KMS-11 (cell line): ENCODE data around the gene ZDHHC12.

Experiments used
- H2AFZ ChIP-seq: fragments of 200-600 bp; sonication (generic); 2 replicates; pipeline ENCODE4 v1.6.1; 2016; ENCODE audit warnings: antibody characterized with exemption, mixed run types, low read depth
- H3K27ac ChIP-seq: fragments of 200-600 bp; sonication (generic); 2 replicates; pipeline ENCODE4 v1.6.1; 2016; ENCODE audit warnings: mild to moderate bottlenecking, mixed run types
- H3K27me3 ChIP-seq: fragments of 200-600 bp; sonication (generic); 2 replicates; pipeline ENCODE4 v1.6.1; 2017; ENCODE audit warnings: mild to moderate bottlenecking, low read depth, mixed run types, moderate library complexity; ENCODE audit not compliant: insufficient read depth
- H3K36me3 ChIP-seq: fragments of 200-600 bp; sonication (generic); 2 replicates; pipeline ENCODE4 v1.6.1; 2017; ENCODE audit warnings: mild to moderate bottlenecking, mixed run types; ENCODE audit not compliant: insufficient read depth
- H3K4me1 ChIP-seq: fragments of 200-600 bp; sonication (generic); 2 replicates; pipeline ENCODE4 v1.6.1; 2016; ENCODE audit warnings: mild to moderate bottlenecking, low read depth, mixed run types; ENCODE audit not compliant: poor library complexity, severe bottlenecking
- H3K4me2 ChIP-seq: fragments of 200-600 bp; sonication (generic); 2 replicates; pipeline ENCODE4 v1.7.0; 2016; ENCODE audit warnings: mild to moderate bottlenecking, mixed run types
- H3K4me3 ChIP-seq: fragments of 200-600 bp; sonication (generic); IDR thresholded peaks from 2 replicates; pipeline ENCODE4 v1.6.1; 2017; ENCODE audit warnings: low read depth, low read length, mixed read lengths; ENCODE audit not compliant: insufficient read depth
- H3K79me2 ChIP-seq: fragments of 200-600 bp; sonication (generic); 2 replicates; pipeline ENCODE4 v1.6.1; 2016; ENCODE audit warnings: low read depth, mixed run types; ENCODE audit not compliant: insufficient read depth
- H3K9ac ChIP-seq: fragments of 200-600 bp; sonication (generic); 2 replicates; pipeline ENCODE4 v1.6.1; 2016; ENCODE audit warnings: mild to moderate bottlenecking, mixed run types
- H4K20me1 ChIP-seq: fragments of 200-600 bp; sonication (generic); 2 replicates; pipeline ENCODE4 v1.6.1; 2016; ENCODE audit warnings: mild to moderate bottlenecking, mixed run types; ENCODE audit not compliant: insufficient read depth
- TF ChIP-seq, protein P1 (sequence below): fragments of 200-600 bp; sonication (generic); conservative IDR thresholded peaks from 2 replicates; pipeline ENCODE4 v1.6.1; 2017; ENCODE audit warnings: low read depth, mild to moderate bottlenecking, antibody characterized with exemption, low read length, moderate library complexity, mixed read lengths

ZDHHC12 gene

DNA sequence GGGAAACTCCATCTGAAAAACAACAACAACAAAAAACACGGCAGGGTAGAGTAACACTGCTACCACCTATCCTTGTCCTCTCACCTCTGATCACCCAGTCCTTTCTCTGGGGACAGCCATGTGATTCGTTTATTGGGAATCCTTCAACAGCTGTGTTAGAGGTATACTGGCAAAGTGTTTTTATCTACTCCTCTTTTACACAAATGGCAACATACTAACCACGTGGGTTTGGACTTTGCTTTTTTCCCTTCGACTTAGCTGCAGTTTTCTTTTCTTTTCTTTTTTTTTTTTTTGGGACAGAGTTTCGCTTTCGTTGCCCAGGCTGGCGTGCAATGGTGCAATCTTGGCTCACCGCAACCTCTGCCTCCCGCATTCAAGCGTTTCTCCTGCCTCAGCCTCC, 46.1 kb downstream of the ZDHHC12 start:
- H3K79me2 ChIP-seq = peaks cover 7% of the 10 kb centered on the region; the same call in 1 of the 2 replicates
- H3K4me3 ChIP-seq = no peak overlapping the region
- H3K36me3 ChIP-seq = no peaks in the 10 kb centered on the region
- no peak overlapping the region for H2AFZ ChIP-seq
- H4K20me1 ChIP-seq = no peaks in the 10 kb centered on the region
- no peak overlapping the region for H3K27ac ChIP-seq
- H3K27me3 ChIP-seq = no peaks in the 10 kb centered on the region
- no peak overlapping the region for H3K9ac ChIP-seq
- no peak overlapping the region for H3K4me2 ChIP-seq
- peaks cover 7% of the 10 kb centered on the region for H3K4me1 ChIP-seq
- TF ChIP-seq, protein P1, sequence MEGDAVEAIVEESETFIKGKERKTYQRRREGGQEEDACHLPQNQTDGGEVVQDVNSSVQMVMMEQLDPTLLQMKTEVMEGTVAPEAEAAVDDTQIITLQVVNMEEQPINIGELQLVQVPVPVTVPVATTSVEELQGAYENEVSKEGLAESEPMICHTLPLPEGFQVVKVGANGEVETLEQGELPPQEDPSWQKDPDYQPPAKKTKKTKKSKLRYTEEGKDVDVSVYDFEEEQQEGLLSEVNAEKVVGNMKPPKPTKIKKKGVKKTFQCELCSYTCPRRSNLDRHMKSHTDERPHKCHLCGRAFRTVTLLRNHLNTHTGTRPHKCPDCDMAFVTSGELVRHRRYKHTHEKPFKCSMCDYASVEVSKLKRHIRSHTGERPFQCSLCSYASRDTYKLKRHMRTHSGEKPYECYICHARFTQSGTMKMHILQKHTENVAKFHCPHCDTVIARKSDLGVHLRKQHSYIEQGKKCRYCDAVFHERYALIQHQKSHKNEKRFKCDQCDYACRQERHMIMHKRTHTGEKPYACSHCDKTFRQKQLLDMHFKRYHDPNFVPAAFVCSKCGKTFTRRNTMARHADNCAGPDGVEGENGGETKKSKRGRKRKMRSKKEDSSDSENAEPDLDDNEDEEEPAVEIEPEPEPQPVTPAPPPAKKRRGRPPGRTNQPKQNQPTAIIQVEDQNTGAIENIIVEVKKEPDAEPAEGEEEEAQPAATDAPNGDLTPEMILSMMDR = no peak

DNA sequence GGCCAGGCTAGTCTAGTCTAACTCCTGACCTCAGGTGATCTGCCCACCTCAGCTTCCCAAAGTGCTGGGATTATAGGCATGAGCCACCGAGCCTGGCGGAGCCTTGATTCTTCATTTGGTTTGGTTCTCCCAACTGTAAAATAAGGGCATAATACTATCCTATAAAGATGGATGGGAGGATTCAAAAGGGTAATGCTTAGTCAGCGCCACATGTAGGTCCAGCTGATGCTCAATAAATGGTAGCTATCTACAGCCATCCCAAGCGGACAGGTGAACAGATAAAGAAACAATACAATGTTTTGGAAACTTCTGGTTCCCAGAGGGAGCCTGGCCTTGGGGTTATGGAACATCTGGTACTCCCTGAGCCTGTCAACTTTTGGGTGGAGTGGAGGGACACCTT, 48.5 kb downstream of the ZDHHC12 start:
- Histone ChIP-seq H3K79me2 (no peaks in the 10 kb centered on the region), H3K36me3 (no peaks in the 10 kb centered on the region), H3K27me3 (no peaks in the 10 kb centered on the region), H4K20me1 (no peaks in the 10 kb centered on the region), H3K9ac (no peak overlapping the region), H3K4me1 (no peaks in the 10 kb centered on the region), H3K4me2 (no peak overlapping the region), H3K27ac (no peak overlapping the region), H2AFZ (no peak overlapping the region), H3K4me3 (no peak overlapping the region)
- TF ChIP-seq, protein P1 = no peak
